Inflammatory macrophage treated with lipopolysaccharide for 4 hours (primary cell): ENCODE measurements around the gene RABL6.
"Not testable (repeated sequence)": the region's sequence is repeated elsewhere in the genome, so short reads cannot be mapped to it uniquely, and the experiment has no call there.

ENCODE experiments used
- DNase-seq: peaks from one replicate; pipeline ENCODE4 v3.0.0-alpha.2; 2020

The RABL6 gene

GRCh38 chr9:136777359-136777758, 30.4 kb upstream of the RABL6 start:
- no peak for DNase-seq

- DNase-seq, result no peak
These were observed 27.9 kb upstream of the RABL6 start for GRCh38 chr9:136779808-136780207.

GRCh38 chr9:136782452-136782851, 25.3 kb upstream of the RABL6 start:
- no peak for DNase-seq

- peak; percentile 46 for DNase-seq
These were observed 23.3 kb upstream of the RABL6 start for GRCh38 chr9:136784249-136784996.

- no peak for DNase-seq
These were observed 22.8 kb upstream of the RABL6 start for GRCh38 chr9:136784997-136785361.

- not testable (repeated sequence) for DNase-seq
These were observed 22.0 kb upstream of the RABL6 start for GRCh38 chr9:136785565-136786355.

- no peak for DNase-seq
These were observed 21.3 kb upstream of the RABL6 start for GRCh38 chr9:136786451-136786850.

- not testable (repeated sequence) for DNase-seq
These were observed 20.8 kb upstream of the RABL6 start for GRCh38 chr9:136786983-136787382.

- DNase-seq, result peak; percentile 66
These were observed 19.9 kb upstream of the RABL6 start for GRCh38 chr9:136787690-136788400.

- DNase-seq, result not testable (repeated sequence)
These were observed 18.9 kb upstream of the RABL6 start for GRCh38 chr9:136788644-136789522.

- DNase-seq, result no peak
These were observed 18.2 kb upstream of the RABL6 start for GRCh38 chr9:136789523-136789937.

GRCh38 chr9:136790640-136791515, 16.9 kb upstream of the RABL6 start, which contains the start of gene TMEM141:
Gene TMEM141 (plus strand): TSS chr9:136791344. CDS start chr9:136791371, 27 bp downstream.
- peak; percentile 100 for DNase-seq

GRCh38 chr9:136791516-136792276, 16.1 kb upstream of the RABL6 start:
- DNase-seq, result peak; percentile 28

- DNase-seq, result no peak
These were observed 15.2 kb upstream of the RABL6 start for GRCh38 chr9:136792321-136793085.

GRCh38 chr9:136793086-136793946, 14.4 kb upstream of the RABL6 start:
- peak; percentile 7 for DNase-seq

- no peak for DNase-seq
These were observed 13.3 kb upstream of the RABL6 start for GRCh38 chr9:136794281-136794999.

- DNase-seq, result peak; percentile 56
These were observed 12.8 kb upstream of the RABL6 start for GRCh38 chr9:136795000-136795348.

- DNase-seq, result no peak
These were observed 11.4 kb upstream of the RABL6 start, which contains the start of gene CCDC183 for GRCh38 chr9:136796238-136796774. Gene CCDC183 (plus strand): TSS chr9:136796338. CDS start chr9:136796398, 60 bp downstream.
